ENCODE results near the gene MAP2K3.

Gene MAP2K3

GRCh38 chr17:21284319-21285163, at the start of gene MAP2K3:
TSS of gene MAP2K3 (plus strand) at chr17:21284711. CDS start at chr17:21284921, 210 bp downstream.
- peak; percentile 99 for DNase-seq

DNA sequence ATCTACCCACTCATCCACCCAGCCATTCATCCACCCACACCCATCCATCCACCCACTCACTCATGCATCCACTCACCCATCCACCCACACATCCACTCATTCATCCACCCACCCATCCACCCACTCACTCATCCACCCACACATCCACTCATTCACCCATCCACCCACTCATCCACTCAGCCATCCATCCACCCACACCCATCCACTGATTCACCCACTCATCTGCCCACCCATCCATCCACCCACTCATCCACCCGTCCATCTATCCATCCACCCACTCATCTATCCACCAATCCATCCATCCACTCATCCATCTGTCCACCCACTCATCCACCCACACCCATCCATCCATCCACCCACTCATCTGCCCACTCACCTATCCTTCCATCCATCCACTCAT, 48.6 kb upstream of the MAP2K3 start:
- DNase-seq: no peak

GRCh38 chr17:21239680-21240368, 44.7 kb upstream of the MAP2K3 start:
- DNase-seq: peak; percentile 80

GRCh38 chr17:21240369-21241055, 44.0 kb upstream of the MAP2K3 start:
- DNase-seq: no peak

- no peak for DNase-seq
These were observed 42.9 kb upstream of the MAP2K3 start for GRCh38 chr17:21241564-21241963.

GRCh38 chr17:21242026-21242697, 42.3 kb upstream of the MAP2K3 start:
- no peak for DNase-seq

- DNase-seq: no peak
These were observed 41.6 kb upstream of the MAP2K3 start for GRCh38 chr17:21242780-21243515.

DNA sequence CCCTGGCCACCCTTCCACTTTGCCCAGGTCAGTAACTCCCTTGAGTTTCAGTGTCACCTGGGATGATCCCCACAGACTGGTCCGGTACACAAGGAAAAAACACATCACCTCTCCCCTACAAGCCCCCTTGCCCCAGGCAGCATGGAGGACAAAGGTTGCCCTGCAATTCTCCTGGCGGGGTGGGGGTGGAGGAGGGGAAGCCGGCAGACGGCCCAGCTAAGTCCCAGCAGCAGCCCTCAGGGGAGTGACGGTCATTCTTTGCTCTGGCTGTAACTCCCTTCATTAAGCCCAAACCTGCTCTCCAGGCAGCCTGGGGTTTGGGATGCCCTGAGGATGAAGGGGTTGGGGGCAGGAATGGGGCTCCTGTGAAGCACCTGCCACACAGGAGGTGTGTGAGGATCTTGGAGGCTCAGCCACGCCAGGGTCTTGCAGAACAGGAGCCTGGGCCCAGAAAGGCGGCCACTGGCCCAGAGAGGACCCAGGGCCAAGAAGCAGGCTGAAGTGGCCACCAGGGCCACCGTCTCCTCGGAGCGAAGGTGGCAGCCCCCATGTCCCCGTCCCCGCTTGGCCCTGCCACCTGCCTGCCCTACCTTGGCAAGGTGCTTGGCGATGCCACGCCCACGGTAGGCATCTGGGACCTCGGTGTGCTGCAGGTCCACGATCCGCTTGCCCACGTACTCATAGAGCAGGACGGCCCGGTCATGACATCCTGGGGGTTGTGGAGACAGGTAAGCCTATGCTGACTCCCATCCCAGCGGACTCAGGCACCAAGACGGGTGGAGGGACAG, 40.8 kb upstream of the MAP2K3 start:
- no peak for DNase-seq

GRCh38 chr17:21245639-21246084, 38.8 kb upstream of the MAP2K3 start:
- DNase-seq: no peak

DNA sequence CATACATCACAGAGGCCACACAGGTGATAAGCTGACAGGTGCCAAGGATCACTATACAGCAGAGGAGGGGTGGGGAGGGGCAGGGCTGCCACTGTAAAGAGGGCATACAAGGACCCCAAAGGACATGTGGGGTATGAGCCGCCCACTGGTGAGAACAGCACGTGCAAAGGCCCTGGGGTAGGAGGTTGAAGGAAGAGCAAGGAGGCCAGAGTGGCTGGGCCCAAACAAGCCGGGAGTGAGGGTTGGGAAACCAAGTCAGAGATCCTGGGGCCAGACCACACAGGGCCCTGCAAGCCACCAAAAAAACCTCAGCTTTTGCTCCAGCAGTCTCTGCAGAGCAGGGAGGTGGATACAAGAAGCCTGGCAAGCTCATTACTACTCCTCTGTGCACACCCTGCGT, 37.8 kb upstream of the MAP2K3 start:
- no peak for DNase-seq

GRCh38 chr17:21247552-21248258, 36.8 kb upstream of the MAP2K3 start:
- no peak for DNase-seq

GRCh38 chr17:21248500-21248899, 36.0 kb upstream of the MAP2K3 start:
- DNase-seq: peak; percentile 19

GRCh38 chr17:21249086-21249795, 35.3 kb upstream of the MAP2K3 start:
- no peak for DNase-seq

GRCh38 chr17:21249920-21250703, 34.4 kb upstream of the MAP2K3 start:
- no peak for DNase-seq

- DNase-seq: no peak
These were observed 33.7 kb upstream of the MAP2K3 start for GRCh38 chr17:21250854-21251253.

DNA sequence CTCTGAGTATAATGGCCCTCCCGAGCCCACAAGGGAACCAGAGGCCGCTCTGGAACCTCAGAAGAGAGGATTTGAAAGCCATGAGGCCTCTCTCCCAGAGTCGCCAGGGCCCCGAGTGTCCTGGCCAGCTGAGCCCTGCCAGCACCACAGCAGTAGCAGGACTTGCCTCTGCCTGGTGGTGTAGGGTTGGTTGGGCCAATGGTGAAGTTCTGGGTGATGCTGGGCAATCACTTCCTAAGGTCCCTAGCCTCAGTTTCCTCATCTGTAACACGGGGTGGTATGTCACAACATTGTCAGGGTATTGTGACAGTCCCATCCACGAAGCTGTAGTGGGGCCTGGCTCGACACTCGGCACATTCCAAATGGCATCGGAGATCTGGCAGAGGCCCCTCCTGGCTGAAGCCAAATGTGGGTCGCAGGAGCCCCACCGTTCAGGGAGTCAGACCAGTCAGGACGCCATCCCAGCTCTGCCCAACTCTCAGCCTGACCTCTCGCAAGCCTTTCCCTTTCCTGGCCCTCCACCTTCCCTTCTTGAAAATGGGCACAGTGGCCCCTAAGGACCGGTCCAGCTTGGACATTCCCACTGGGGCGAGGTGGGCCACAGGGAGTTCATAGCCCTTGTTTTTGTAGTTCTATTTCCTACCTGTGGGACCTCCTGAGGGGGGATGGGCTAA, 33.0 kb upstream of the MAP2K3 start:
- DNase-seq: no peak

DNA sequence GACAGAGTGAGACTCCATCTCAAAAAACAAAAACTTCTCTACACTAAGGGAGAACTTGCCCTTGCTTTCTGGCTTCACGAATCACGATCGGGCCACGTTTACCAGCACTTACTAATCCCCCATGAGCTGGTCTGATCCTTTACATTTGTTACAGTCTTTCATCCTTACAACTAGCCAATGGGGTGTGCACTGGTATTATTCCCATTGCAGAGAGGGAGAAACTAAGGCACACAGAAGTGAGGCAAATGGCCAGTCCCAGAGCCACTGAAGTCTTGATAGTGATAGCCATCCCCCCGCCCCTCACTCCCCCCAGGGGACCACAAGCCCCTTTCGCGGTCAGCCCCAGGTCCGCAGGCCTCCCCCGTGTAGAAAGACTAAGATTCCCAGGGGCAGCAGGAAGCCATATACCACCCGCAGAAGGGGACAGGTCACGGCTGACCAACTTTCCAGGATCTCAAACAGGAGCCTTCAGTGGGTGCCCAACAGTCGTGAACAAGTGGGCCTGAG, 32.2 kb upstream of the MAP2K3 start:
- peak; percentile 58 for DNase-seq
